ENCODE results near the gene CCL3. TPM values are rescaled to one million over a fixed set of nuclear protein-coding genes. Genes with fewer than 3 reads are reported as not detected.
A peak's percentile ranks its signal among the peaks of the same experiment; 100 is the strongest.

Gene CCL3
- total and polyA plus RNA-seq, 2 donors (not counting 3 experiments of a cell fraction or from before 2014, with no cell fraction given), result not detected

DNA sequence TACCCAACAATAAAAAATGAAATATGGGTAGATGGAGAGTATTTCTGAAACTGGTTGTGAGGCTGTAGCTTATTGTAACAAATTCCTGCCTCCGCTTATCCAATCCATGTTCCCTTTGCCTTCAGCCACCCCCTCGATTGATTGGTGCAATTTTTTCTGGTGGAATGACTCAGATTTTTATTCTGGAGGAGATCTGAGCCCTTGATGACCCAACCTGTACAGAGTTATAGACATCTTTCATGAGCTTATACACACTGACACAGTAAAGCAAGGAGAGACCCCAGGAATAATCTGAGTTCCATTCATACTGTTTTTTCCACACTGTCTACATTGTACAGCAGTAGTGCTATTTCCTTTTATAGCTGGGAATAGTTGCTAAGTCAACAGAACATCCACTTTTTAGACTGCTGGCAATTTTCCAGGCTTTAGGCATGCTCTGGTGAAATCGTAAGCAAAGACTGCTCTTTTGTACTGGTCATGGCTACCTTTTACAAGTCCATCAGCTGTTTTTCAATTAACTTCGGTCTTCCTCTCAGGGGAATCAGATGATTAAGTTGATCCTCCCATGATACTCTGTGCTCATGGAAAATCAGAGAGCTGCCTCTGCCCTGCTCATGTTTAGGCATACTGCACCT, 43.8 kb upstream of the CCL3 start:
- no peak overlapping the region for H3K4me2 ChIP-seq (ENCODE audit: insufficient read depth, low read length)
- H3K79me2 ChIP-seq (ENCODE audit: control insufficient read depth, insufficient read depth, low read length), result no peaks in the 10 kb centered on the region
- dilution Hi-C loops (cut with MboI; ENCODE audit: extremely low pct_ligation_motif_present, low sequenced_read_pairs) (no loop called here), intact Hi-C loops (cut with micrococcal nuclease) (no loop called here)
- H3K9me3 ChIP-seq (replicated peaks; ENCODE audit: control insufficient read depth, insufficient read depth, low read length), result no peaks in the 10 kb centered on the region
- H3K9me1 ChIP-seq (replicated peaks; ENCODE audit: control insufficient read depth, extremely low read depth, insufficient read depth, low read length), result no peaks in the 10 kb centered on the region
- no peak overlapping the region for H2AFZ ChIP-seq (ENCODE audit: low read depth, low read length)
- H4K20me1 ChIP-seq (replicated peaks; ENCODE audit: control insufficient read depth, extremely low read depth, insufficient read depth, low read length), result no peaks in the 10 kb centered on the region
- no peak overlapping the region for H3K27ac ChIP-seq (ENCODE audit: insufficient read depth, low read depth, low read length)
- no peak for FAIRE-seq
- no TSS peak for BruUV-seq (replicated peaks)
- ChIA-PET POLR2A (no interaction called here), CTCF (interaction anchor here (0.5 to 1.8 kb wide), 3 partner anchors 10 to 175 kb away, joined by 3 to 5 read pairs (median 4); no protein-coding TSS in a partner anchor)
- no peak overlapping the region for H3K9ac ChIP-seq (replicated peaks; ENCODE audit: extremely low read depth, insufficient read depth, low read length)
- H3K4me3 ChIP-seq (replicated peaks in 1 of 3; ENCODE audit: insufficient read depth in 1 of 3, low read depth in 1 of 3, low read length in 3 of 3), result no peak overlapping the region
- TF ChIP-seq GATA2 (IDR thresholded peaks at IDR 0.05; ENCODE audit: insufficient read depth, insufficient read length, low read depth, low read length), result no peak
- TF ChIP-seq, protein P1, sequence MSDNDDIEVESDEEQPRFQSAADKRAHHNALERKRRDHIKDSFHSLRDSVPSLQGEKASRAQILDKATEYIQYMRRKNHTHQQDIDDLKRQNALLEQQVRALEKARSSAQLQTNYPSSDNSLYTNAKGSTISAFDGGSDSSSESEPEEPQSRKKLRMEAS (IDR thresholded peaks at IDR 0.05; ENCODE audit: insufficient read depth, insufficient read length), result no peak
- TF ChIP-seq POLR2AphosphoS5 (IDR thresholded peaks at IDR 0.05; ENCODE audit: insufficient read depth, low read depth, low read length), result no peak
- TF ChIP-seq EZH2 (IDR thresholded peaks at IDR 0.05; ENCODE audit: borderline replicate concordance, low read depth, low read length, severe bottlenecking), result no peak
- TF ChIP-seq, protein P2, sequence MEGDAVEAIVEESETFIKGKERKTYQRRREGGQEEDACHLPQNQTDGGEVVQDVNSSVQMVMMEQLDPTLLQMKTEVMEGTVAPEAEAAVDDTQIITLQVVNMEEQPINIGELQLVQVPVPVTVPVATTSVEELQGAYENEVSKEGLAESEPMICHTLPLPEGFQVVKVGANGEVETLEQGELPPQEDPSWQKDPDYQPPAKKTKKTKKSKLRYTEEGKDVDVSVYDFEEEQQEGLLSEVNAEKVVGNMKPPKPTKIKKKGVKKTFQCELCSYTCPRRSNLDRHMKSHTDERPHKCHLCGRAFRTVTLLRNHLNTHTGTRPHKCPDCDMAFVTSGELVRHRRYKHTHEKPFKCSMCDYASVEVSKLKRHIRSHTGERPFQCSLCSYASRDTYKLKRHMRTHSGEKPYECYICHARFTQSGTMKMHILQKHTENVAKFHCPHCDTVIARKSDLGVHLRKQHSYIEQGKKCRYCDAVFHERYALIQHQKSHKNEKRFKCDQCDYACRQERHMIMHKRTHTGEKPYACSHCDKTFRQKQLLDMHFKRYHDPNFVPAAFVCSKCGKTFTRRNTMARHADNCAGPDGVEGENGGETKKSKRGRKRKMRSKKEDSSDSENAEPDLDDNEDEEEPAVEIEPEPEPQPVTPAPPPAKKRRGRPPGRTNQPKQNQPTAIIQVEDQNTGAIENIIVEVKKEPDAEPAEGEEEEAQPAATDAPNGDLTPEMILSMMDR (IDR thresholded peaks at IDR 0.05; ENCODE audit: extremely low read depth in 1 of 2, insufficient read depth in 1 of 2, low read depth in 1 of 2, low read length in 2 of 2), result no peak
- TF ChIP-seq FOS (IDR thresholded peaks at IDR 0.05; ENCODE audit: borderline replicate concordance, insufficient read depth, low read length), result no peak
- no peak for TF ChIP-seq JUN (IDR thresholded peaks at IDR 0.05; ENCODE audit: borderline replicate concordance, insufficient read depth, insufficient read length, low read depth)
- TF ChIP-seq MYC (IDR thresholded peaks at IDR 0.05; ENCODE audit: low read depth, low read length), result no peak
- TF ChIP-seq POLR2A (IDR thresholded peaks at IDR 0.05; ENCODE audit: low read depth, low read length), result no peak
- no peaks in the 10 kb centered on the region for H3K4me1 ChIP-seq (ENCODE audit: control insufficient read depth, extremely low read depth, insufficient read depth, low read length)
- H3K27me3 ChIP-seq (ENCODE audit: control insufficient read depth in 2 of 2, insufficient read depth in 2 of 2, low read length in 2 of 2), result peaks cover 0 to 8% of the 10 kb centered on the region in 2 experiments
- DNase-seq (ENCODE audit: low read depth, low spot score), result peak; percentile 25
- H3K36me3 ChIP-seq (ENCODE audit: control insufficient read depth in 2 of 2, extremely low read depth in 1 of 2, insufficient read depth in 2 of 2, low read length in 2 of 2), result no peaks in the 10 kb centered on the region
